Hematopoietic multipotent progenitor cell (in vitro differentiated cells): ENCODE data around the gene PRMT2. TPM values are rescaled to one million over a fixed set of nuclear protein-coding genes. Genes with fewer than 3 reads are reported as not detected.

ENCODE experiments used
- DNase-seq, 3 donors: peaks; one replicate each; pipeline ENCODE4 v3.0.0-alpha.2; 2011 to 2015; ENCODE audit warnings: low read depth in 2 of 3, low spot score in 2 of 3
- total RNA-seq: library from RNA; depleted of rRNA; stranded (reverse); fragments of >200 nt; gene quantifications from one replicate; pipeline ENCODE4 v1.2.3, GENCODE V29; 2012

PRMT2 gene
- total RNA-seq = 181 TPM

- peak; percentile 97 to 98 (median 97) for DNase-seq
Measured at GRCh38 chr21:46635324-46636180, at the start of gene PRMT2. Gene PRMT2, plus strand, starts transcription at chr21:46635674. Its CDS starts 1,278 bp downstream, at chr21:46636952.

DNA sequence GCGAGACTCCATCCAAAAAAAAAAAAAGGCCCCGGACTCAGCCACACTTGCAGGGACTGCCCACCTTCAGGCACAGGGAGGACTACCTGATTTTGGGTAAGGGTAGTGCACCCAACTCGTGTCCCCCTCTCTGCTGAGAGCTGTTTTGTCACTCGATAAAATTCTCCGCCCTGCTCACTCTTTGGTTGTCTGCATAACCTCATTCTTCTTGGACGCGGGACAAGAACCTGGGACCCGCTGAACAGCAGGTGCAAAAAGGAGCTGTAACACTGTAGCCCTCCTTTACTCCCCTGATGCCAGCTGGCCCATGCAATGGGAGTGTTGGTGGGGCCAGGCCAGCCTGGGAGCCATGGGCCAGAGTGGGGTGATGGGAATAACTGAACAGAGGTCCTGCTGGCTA is 41.2 kb upstream of the PRMT2 start:
- no peak for DNase-seq

DNA sequence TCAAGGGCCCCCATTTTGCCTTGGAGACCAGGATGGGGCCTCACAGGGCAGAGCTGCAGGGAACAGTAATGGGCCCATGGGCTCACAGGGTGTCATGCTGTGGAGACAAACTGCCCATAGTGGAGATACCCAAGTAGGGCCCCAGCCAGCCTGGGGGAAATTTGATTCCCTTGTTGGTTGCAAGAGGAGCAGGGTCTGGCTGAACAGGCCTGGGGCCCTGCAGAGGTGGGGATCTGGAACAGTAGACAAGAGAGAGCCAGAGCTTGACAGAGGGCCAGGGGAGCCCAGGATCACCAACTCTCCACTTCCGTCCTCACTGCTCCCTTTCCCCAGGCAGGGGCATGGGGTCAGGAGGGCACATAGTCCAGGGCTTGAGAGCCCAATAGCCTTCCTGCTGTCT is 39.3 kb upstream of the PRMT2 start:
- no peak for DNase-seq

DNA sequence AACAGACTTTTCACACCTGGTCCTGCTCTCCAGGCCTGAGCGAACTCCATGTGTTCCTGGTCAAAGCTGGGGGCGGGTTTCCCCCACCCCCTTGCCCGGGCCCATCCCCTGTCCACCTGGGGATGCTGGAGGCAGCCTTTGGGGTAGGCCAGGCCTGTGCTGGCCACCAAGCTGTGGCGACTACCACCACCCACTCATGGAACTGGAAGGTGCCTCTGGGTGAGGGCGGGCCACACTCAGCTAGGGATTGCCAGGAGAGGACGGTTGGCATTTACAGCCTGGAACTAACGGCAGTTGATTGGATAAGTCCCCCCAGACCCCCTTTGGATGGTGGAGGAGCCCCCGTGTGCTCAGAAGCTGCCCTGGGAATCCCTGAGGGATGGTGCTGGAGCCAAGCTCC is 38.4 kb upstream of the PRMT2 start:
- no peak for DNase-seq

- DNase-seq = no peak
Measured at GRCh38 chr21:46597896-46598343, 37.6 kb upstream of the PRMT2 start.

- no peak for DNase-seq
Measured at GRCh38 chr21:46598581-46599572, 36.6 kb upstream of the PRMT2 start.

- no peak for DNase-seq
Measured at GRCh38 chr21:46600305-46600704, 35.2 kb upstream of the PRMT2 start.

DNA sequence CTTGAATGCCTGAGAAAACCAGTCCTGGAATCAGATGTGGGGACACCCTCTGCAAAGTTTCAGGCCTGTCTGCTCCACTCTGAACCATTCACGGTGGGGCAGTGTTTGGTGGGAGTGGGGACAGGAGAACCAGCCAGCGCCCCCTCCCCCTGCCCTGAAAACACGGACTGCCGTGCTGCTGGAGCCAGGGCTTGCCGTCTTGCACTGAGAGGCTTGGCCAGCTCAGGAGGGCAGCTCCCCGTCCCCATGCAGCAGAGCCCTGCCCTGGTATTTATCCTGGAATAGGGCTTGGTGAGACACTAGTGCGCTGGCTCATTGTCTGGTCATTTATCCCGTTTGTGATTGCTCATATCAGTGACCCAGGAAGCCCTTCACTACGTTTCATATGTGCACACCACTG is 34.5 kb upstream of the PRMT2 start:
- no peak for DNase-seq

DNA sequence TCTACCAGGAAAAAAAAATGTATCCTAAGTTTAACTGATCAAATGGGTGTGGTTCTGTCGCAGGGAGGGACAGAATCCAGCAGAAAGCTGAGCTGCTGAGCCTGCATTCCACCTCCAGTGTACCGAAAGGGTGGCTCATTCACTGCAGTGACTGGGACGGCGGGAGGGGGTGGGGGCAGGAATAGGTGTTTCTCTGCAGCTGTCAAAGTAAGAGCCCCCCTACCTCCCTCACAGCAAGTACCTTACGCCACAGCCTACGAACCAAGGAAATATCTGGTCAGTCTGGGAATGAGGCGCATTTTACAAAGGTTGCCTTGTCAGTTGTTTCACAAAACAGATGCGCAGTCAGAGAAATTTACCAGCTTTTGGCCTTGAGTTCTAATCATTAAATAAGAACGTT is 32.2 kb upstream of the PRMT2 start:
- DNase-seq = no peak

GRCh38 chr21:46604329-46604974 is 31.0 kb upstream of the PRMT2 start:
- no peak for DNase-seq

DNA sequence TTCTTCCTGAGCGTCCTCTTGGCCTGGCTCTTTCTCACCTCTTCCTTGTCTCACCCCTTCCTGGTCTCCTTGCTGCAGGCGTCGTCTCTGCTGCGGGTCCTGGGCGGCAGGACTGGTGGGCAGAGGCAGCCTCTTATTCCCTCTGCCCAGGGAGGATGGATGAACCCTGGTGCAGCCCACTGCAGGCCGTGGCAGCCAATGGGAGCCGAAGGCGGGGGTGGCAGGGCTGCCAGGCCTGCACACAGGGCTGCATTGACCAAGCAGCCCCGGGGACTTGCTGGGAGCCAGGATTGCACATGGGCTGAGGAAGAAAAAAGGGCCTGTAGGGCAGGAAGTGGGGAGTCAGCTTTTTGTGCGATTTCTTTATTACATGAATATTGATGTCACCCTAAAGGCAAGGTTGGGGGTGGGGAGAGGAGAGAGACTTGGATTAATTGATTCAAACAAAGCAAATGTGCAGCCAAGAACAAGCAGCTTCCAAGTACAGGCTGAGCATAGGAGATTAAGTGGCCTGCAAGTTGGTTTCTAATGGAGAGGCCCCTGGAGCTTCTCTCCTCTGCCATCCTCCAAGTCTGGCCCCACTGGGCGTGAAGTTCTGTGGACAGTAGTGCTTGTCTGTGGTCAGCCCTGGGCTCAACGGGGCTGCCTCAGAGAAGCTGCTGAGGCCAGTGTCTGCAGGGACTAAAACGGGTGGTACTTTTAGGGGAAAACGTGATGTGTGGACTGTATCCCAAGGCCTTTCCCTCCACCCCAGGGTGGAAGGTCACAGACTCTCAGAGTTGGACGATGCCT is 30.3 kb upstream of the PRMT2 start, which contains the start of gene S100B:
TSS of gene S100B (minus strand) at position 108 of the 792 bp plus-strand sequence. CDS start 2,667 bp downstream, outside the sequence.
- DNase-seq = peak in 1 of 3 donors; percentile 22

GRCh38 chr21:46605767-46606426 is 29.6 kb upstream of the PRMT2 start:
- peak in 2 of 3 donors; percentile 78 to 91 for DNase-seq

- DNase-seq = no peak
Measured at GRCh38 chr21:46606427-46606813, 29.1 kb upstream of the PRMT2 start.

DNA sequence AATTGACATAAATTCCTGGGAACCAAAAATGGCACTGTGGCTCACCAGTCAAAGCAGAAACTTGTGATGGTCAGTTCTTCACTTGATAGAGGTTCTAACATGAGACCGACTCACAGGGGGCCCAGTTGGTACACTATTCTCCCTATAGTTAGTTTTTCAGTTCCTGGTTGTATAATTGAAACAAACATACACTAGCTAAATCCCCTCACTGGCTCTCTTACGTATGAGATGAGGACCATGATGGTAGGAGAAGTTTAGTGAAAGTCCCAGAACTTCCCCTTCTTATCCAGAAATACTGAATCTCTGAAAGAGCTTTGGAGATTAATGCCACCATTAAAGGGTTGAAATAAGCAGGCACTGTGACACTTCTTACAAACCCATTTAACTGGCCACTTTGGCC is 27.8 kb upstream of the PRMT2 start:
- no peak for DNase-seq

GRCh38 chr21:46608672-46609111 is 26.8 kb upstream of the PRMT2 start:
- no peak for DNase-seq

GRCh38 chr21:46610018-46610701 is 25.3 kb upstream of the PRMT2 start:
- no peak for DNase-seq

GRCh38 chr21:46613391-46613790 is 22.1 kb upstream of the PRMT2 start:
- DNase-seq = no peak

- no peak for DNase-seq
Measured at GRCh38 chr21:46616050-46616449, 19.4 kb upstream of the PRMT2 start.

DNA sequence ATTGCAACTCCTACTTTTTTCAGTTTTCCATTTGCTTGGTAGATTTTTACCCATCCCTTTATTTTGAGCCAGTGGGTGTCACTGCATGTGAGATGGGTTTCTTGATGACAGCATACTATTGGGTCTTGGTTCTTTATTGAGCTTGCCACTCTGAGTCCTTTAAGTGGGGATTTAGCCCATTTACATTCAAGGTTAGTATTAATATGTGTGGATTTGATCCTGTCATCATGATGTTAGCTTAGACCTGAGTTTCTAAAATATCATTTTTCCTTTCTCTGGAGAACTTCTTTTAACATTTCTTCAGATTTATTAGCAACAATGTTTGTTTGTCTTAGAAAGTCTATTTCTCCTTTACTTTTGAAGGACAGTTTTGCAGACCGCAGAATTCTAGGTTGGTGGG is 18.8 kb upstream of the PRMT2 start:
- DNase-seq = no peak
